Vagina (tissue), 2 donors: Measurements from ENCODE around the gene EML4.

Source experiments
- POLR2A ChIP-seq, 2 donors: fragments of 450-650 bp; IDR thresholded peaks; one replicate each; pipeline ENCODE4 v1.6.1; 2017; ENCODE audit warnings: antibody characterized with exemption in 2 of 2, mild to moderate bottlenecking in 2 of 2, moderate library complexity in 2 of 2
- POLR2AphosphoS5 ChIP-seq, 2 donors: sonication (generic); formaldehyde crosslinking; IDR thresholded peaks; one replicate each; pipeline ENCODE4 v1.9.0; 2017; ENCODE audit warnings: antibody characterized with exemption in 2 of 2, mild to moderate bottlenecking in 2 of 2, low read depth in 1 of 2; ENCODE audit not compliant: insufficient read depth in 1 of 2
- TF ChIP-seq, protein P1 (sequence below), 3 experiments: fragments of 450-650 bp in 2 of 3; fragments of 200-600 bp in 1 of 3; sonication (generic) in 1 of 3; IDR thresholded peaks; one replicate each; pipeline ENCODE4 v1.5.1; 2017 to 2019; ENCODE audit warnings: antibody characterized with exemption in 3 of 3, mild to moderate bottlenecking in 2 of 3, moderate library complexity in 2 of 3

DNA sequence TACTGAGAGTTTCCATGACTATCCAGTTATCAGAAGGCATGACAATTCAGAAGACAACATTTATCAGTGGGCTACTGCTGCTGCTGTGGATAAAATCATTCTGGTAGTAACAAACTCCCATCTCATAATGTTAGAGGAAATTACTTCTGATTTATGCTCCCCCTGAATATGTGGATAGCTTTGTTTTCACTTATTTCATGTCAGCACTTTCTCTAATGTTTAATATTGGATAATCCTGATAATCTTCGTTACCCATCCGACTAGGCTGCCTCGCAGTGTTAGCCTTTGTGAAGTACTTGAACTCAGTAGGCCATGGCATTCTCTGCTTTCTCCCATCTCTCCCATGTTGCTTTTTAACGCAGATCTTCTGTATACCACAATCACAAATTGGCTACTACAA, 163.4 kb downstream of the EML4 start:
- TF ChIP-seq, protein P1, sequence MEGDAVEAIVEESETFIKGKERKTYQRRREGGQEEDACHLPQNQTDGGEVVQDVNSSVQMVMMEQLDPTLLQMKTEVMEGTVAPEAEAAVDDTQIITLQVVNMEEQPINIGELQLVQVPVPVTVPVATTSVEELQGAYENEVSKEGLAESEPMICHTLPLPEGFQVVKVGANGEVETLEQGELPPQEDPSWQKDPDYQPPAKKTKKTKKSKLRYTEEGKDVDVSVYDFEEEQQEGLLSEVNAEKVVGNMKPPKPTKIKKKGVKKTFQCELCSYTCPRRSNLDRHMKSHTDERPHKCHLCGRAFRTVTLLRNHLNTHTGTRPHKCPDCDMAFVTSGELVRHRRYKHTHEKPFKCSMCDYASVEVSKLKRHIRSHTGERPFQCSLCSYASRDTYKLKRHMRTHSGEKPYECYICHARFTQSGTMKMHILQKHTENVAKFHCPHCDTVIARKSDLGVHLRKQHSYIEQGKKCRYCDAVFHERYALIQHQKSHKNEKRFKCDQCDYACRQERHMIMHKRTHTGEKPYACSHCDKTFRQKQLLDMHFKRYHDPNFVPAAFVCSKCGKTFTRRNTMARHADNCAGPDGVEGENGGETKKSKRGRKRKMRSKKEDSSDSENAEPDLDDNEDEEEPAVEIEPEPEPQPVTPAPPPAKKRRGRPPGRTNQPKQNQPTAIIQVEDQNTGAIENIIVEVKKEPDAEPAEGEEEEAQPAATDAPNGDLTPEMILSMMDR (IDR thresholded peaks at IDR 0.05): no peak
- TF ChIP-seq POLR2AphosphoS5 (IDR thresholded peaks at IDR 0.05; ENCODE audit: insufficient read depth in 1 of 2, low read depth in 1 of 2) (no peak), POLR2A (IDR thresholded peaks at IDR 0.05) (no peak)
